NT2/D1 (cell line): Measurements from ENCODE around the gene SPRR4.

ENCODE experiments used
- SUZ12 ChIP-seq: IDR thresholded peaks from 2 replicates; pipeline ENCODE4 v1.6.1; 2011; ENCODE audit not compliant: insufficient read length, insufficient read depth; ENCODE audit errors: extremely low read depth
- YY1 ChIP-seq: IDR thresholded peaks from 2 replicates; pipeline ENCODE4 v1.6.1; 2011; ENCODE audit not compliant: insufficient read length, insufficient read depth
- ZNF274 ChIP-seq: IDR thresholded peaks from 2 replicates; pipeline ENCODE4 v1.6.1; 2011; ENCODE audit warnings: mild to moderate bottlenecking, low read depth, low read length

- TF ChIP-seq YY1 = no peak
- TF ChIP-seq ZNF274 = no peak
- no peak for TF ChIP-seq SUZ12
These were observed 16.0 kb upstream of the SPRR4 start for GRCh38 chr1:152954436-152954835.
